Osteoblast (primary cell): Measurements from ENCODE around the gene GRIK3. TPM values are rescaled to one million over a fixed set of nuclear protein-coding genes. Genes with fewer than 3 reads are reported as not detected.

Source experiments
- DNase-seq: peaks from one replicate; pipeline ENCODE4 v3.0.0; 2011; ENCODE audit warnings: low spot score, mixed read lengths; ENCODE audit not compliant: insufficient read length; ENCODE audit errors: missing footprints
- H2AFZ ChIP-seq: 2 replicates; pipeline ENCODE4 v1.6.0; 2011; ENCODE audit warnings: mild to moderate bottlenecking, low read length
- H3K27ac ChIP-seq: 2 replicates; pipeline ENCODE4 v1.5.1; 2011; ENCODE audit warnings: mild to moderate bottlenecking, low read depth, low read length, moderate library complexity
- H3K27me3 ChIP-seq: 2 replicates; pipeline ENCODE4 v1.6.0; 2012; ENCODE audit warnings: mild to moderate bottlenecking, control low read depth, inconsistent platforms, low read length, moderate library complexity; ENCODE audit not compliant: insufficient read depth
- H3K36me3 ChIP-seq: 2 replicates; pipeline ENCODE4 v1.5.1; 2011; ENCODE audit warnings: mild to moderate bottlenecking, low read length, control low read depth, moderate library complexity; ENCODE audit not compliant: insufficient read depth
- H3K4me1 ChIP-seq: 2 replicates; pipeline ENCODE4 v1.5.1; 2011; ENCODE audit warnings: mild to moderate bottlenecking, low read length, control low read depth, moderate library complexity; ENCODE audit not compliant: insufficient read depth
- H3K4me2 ChIP-seq: 2 replicates; pipeline ENCODE4 v1.6.0; 2011; ENCODE audit warnings: mild to moderate bottlenecking, low read length; ENCODE audit not compliant: insufficient read depth
- H3K4me3 ChIP-seq: fragments of 200-600 bp; sonication (generic); 3 replicates; pipeline ENCODE4 v1.5.1; 2012; ENCODE audit warnings: mild to moderate bottlenecking, low read length, inconsistent platforms; ENCODE audit not compliant: insufficient read depth
- H3K79me2 ChIP-seq: 2 replicates; pipeline ENCODE4 v1.6.0; 2012; ENCODE audit warnings: mild to moderate bottlenecking, low read length, control low read depth, inconsistent platforms; ENCODE audit not compliant: insufficient read depth
- H3K9me3 ChIP-seq: 2 replicates; pipeline ENCODE4 v1.5.1; 2011; ENCODE audit warnings: low read depth, low read length, control low read depth
- H4K20me1 ChIP-seq: 2 replicates; pipeline ENCODE4 v1.6.0; 2012; ENCODE audit warnings: mild to moderate bottlenecking, low read length, control low read depth; ENCODE audit not compliant: insufficient read depth
- CTCF ChIP-seq: IDR thresholded peaks from 2 replicates; pipeline ENCODE4 v1.5.1; 2011; ENCODE audit warnings: mild to moderate bottlenecking, low read depth, low read length, moderate library complexity; ENCODE audit errors: extremely low read depth
- total RNA-seq: library from RNA; depleted of rRNA; stranded (reverse); fragments of >200 nt; gene quantifications from 2 replicates; pipeline ENCODE4 v1.2.3, GENCODE V29; 2012

GRIK3 gene
- total RNA-seq, 1 donor = not detected

GRCh38 chr1:36855699-36856494 lies 178.4 kb downstream of the GRIK3 start:
- Histone ChIP-seq H3K9me3 (no peaks in the 10 kb centered on the region), H3K27ac (no peak overlapping the region), H3K4me1 (no peaks in the 10 kb centered on the region), H3K27me3 (peaks cover 2% of the 10 kb centered on the region), H3K4me3 (no peak overlapping the region), H3K79me2 (no peaks in the 10 kb centered on the region), H4K20me1 (no peaks in the 10 kb centered on the region), H2AFZ (no peak overlapping the region), H3K4me2 (no peak overlapping the region), H3K36me3 (no peaks in the 10 kb centered on the region)
- peak; percentile 42 for DNase-seq
- no peak for TF ChIP-seq CTCF

- H3K4me2 ChIP-seq = no peak overlapping the region
- no peaks in the 10 kb centered on the region for H3K4me1 ChIP-seq
- no peak overlapping the region for H3K4me3 ChIP-seq
- H3K27me3 ChIP-seq = peaks cover 2% of the 10 kb centered on the region
- no peak overlapping the region for H2AFZ ChIP-seq
- no peaks in the 10 kb centered on the region for H3K79me2 ChIP-seq
- no peaks in the 10 kb centered on the region for H3K36me3 ChIP-seq
- H3K27ac ChIP-seq = no peak overlapping the region
- no peak for DNase-seq
- H4K20me1 ChIP-seq = no peaks in the 10 kb centered on the region
- TF ChIP-seq CTCF = no peak
- H3K9me3 ChIP-seq = no peaks in the 10 kb centered on the region
Measured at GRCh38 chr1:36853638-36854037, 180.7 kb downstream of the GRIK3 start.

- peak; percentile 77 for DNase-seq
- H3K27me3 ChIP-seq = peaks cover 2% of the 10 kb centered on the region
- no peak overlapping the region for H2AFZ ChIP-seq
- no peak overlapping the region for H3K27ac ChIP-seq
- no peaks in the 10 kb centered on the region for H3K36me3 ChIP-seq
- H3K79me2 ChIP-seq = no peaks in the 10 kb centered on the region
- H3K4me1 ChIP-seq = no peaks in the 10 kb centered on the region
- no peaks in the 10 kb centered on the region for H3K9me3 ChIP-seq
- H4K20me1 ChIP-seq = no peaks in the 10 kb centered on the region
- H3K4me2 ChIP-seq = no peak overlapping the region
- TF ChIP-seq CTCF = no peak
- H3K4me3 ChIP-seq = no peak overlapping the region
Measured at GRCh38 chr1:36852586-36852985, 181.7 kb downstream of the GRIK3 start.

GRCh38 chr1:36851595-36851994 lies 182.7 kb downstream of the GRIK3 start:
- no peak for TF ChIP-seq CTCF
- Histone ChIP-seq H3K4me2 (no peak overlapping the region), H3K36me3 (no peaks in the 10 kb centered on the region), H2AFZ (no peak overlapping the region), H3K27ac (no peak overlapping the region), H3K4me3 (no peak overlapping the region), H3K9me3 (no peaks in the 10 kb centered on the region), H3K27me3 (peaks cover 2% of the 10 kb centered on the region), H4K20me1 (no peaks in the 10 kb centered on the region), H3K79me2 (no peaks in the 10 kb centered on the region), H3K4me1 (no peaks in the 10 kb centered on the region)
- peak; percentile 62 for DNase-seq
